Medulla oblongata (tissue), 1 donor: ENCODE data around the gene LDLRAD4.
A peak's percentile ranks its signal among the peaks of the same experiment; 100 is the strongest.

Experiments used
- DNase-seq: peaks from one replicate; pipeline ENCODE4 v3.0.0-alpha.2; 2015; ENCODE audit errors: extremely low spot score

The LDLRAD4 gene

DNA sequence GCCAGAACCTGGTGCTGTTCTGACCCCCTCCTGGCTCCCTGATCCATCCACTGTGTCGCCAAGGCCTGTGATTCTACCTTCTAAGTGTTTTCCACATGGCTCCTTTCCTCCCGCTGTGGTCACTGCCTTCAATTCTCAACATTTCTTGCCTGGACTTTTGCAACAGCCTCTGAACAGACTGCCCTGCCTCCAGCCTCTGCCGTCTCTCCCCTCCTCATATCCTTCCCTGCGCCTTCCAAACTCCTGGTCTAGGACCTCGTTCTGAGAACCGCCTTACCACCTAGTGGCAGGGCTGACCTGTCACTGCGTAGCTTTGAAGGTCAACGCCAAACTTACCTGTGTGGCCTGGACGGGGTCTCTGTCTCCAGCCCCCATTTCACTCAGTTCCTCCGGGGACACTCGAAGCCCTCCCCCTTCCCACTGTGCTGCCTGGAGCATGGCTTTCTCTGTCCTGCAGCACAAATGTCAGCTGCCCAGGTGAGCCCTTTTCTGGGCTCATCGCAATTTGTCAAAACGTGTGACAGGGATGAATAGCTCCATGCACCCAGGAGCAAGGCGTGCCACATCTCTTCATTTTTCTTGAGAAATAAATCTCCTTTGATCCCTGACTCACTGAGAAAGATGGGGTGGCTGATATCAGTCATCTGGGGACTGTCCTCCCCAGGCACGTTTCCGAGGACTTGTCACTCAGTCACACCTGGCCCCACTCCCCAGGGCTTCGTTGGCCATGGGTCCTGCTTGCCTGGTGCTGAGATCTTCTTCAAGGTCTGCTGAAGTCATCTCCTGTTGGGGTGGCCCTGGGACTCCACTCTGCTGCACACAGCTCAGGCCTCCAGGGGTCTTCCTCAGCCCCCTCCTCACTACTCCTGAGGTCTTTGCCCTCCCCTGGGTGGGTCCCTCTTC is 46.7 kb downstream of the LDLRAD4 start:
- no peak for DNase-seq

DNA sequence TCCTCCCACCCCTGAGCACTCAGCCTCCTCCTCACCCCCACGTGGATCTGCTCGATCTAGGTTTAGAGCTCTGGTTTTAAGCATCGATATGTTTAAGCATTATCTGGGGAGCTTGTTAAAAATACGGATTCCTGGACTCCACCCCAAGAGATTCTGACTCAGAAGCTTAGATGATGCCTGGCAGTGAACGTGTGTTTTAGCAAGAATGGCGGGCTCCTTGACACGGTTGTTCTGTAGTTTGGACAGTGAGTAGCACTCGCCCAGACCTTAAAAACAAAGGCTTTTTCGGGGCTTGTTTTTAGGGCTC is 47.3 kb downstream of the LDLRAD4 start:
- DNase-seq = no peak

DNA sequence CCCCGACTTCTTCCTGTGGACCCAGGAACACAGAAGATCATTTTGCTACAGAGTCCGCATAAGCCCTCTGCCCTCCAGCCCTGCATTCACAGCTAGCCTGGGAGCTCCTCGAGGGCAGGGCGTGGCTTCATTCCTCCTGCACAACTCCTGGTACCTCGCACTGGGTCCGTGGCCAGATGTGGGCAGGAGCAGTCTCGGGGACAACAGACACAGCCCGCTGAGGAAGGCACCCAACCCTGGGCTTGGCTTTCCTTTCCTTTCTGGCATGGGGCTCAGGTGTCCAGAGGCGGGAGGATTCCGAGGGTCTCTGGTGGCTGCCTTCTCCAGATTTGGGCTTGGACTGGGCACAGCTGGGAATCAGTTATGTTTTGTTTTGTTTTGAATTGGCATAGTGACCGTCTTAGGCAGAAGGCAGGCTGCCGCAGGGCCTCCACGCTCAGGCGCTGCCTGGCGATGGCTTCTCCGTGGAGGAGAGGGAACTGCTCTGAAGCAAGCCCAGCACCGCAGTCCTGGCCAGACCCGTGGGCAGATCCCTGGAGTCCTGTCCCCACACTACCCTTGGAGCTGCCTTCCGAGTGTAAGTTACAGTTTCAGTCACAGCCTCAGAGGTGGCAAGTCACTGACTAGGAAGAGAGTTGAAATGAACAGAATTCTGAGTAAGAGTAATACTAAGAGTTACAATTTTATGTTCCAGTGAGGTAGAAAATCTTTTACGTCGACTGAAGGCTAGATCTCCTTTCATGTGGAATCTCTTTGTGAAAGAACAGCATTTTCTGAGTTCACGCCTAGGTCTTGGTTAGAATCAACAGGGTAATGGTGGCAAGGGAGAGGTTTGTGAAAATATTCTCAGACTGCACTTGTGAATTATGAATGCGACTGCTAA is 47.9 kb downstream of the LDLRAD4 start:
- DNase-seq = no peak

DNA sequence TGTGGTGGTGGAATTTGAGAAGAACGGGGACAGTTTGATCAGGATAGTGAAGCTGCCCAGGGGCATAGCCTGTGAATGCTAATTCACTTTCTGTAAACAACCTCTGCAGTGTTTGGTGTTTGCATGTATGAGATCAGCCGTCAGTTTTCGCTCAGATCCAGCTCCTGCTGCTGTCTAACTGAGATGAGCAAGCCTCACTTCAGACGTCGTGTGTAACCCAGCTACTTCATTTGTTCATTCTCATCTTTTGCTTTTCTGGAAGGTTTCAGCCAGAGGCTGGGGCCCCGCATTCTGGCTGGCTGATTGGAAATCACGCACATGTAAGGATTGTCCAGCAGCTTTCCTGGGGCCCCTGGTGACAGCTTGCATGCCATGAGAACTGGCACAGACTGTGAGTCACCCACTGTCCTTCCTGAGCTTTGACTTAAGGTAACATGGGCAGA is 48.9 kb downstream of the LDLRAD4 start:
- DNase-seq = no peak

DNA sequence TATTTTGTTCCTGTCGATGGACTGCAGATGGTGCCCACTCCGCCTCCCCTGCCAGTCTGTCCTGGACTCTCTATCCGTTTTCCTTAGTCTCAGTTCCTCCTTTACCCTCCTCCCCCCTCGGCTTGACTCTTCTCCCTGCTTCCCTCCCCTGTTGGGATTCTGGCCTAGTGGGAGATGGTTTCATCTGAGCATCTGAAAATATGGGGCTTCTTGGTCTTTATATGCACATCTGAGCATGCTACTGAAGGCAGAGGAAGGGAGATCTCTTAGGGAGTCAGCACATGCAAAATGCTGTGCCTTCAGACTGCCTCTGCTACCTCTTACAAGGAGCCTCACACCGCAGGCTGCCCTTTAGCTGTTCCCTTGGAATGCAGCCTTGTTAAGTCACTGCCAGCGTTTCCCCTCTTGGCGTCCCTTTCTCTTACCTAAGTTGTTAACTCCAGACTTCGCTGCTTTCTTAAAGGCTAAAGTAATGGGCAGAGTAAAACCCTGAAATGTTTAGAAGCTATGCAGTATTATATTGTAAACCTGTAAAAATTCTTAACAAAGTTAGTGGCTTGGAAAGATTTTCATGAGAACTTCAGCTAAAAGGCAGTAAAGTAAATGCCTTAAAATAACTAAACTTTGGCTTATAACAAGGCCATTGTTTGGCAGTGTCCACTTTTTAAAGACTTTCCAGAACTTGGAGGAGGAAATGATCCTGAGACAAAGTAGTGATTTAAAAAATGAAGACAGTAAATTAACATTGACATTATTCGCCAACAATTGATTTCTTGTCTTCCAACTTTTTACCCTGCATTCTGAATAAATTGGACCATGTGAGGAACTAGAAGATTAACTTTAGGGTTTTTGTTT is 49.8 kb downstream of the LDLRAD4 start:
- DNase-seq = peak; percentile 57

DNA sequence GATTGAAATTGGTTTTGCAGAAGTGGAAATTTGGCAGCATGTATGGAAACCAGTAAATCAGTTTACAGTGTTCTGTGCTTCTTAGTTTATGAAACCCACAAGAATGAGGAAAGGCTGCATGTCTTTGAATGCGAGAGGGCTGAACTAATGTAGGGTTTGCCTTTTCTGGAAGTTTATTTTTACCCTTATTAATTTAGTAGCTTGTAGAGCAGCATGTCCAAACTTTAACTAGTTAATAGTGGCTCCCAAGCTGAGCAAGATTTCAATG is 50.4 kb downstream of the LDLRAD4 start:
- no peak for DNase-seq

DNA sequence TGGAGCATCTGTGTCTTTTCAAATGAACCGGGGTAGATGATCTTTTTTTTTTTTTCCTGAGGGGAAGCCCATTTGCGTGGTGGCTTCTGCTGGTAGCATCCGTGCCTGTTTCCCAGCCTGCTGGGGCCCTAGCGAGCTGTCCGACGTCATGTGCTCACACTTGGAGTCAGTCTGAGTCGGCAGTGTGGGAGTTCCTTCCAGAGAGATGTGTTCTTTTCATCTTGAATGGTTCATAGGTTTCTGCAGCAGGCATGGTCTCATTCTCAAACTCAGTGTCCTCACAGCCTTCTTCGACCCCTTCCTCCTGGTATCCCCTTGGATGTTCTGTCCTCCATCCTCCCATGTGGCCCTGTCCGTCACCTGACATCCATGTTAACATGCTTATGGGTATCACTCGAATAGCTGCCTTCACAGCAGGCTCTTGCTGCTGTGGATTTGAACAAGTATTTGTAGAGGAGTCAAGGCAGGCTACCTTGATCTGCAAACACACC is 51.0 kb downstream of the LDLRAD4 start:
- peak; percentile 58 for DNase-seq

DNA sequence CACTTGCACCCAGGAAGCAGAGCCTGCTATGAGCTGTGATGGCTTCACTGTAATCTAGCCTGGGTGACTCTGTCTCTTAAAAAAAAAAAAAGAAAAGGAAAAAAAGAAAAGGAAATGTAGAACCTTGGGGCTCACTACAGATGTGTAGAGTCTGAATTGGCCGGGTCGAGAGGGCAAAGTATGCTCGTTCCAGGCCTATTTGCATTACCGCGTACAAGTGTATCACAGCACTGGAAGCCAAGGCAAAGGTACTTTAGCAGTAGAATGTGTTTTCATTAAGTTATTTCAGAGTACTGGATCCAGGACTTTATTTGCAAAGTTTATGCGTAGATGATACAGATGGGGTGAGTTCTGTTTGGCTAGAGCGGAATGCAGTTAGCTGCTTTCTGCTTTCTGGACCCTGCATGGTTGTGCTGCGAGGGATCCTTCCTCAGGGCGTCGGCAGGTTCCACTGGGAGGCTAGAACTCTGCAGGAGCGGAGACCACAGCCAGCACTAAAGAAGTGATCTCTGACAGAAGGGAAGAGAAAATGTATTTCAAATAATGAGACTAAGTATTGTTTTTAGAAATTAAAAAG is 51.8 kb downstream of the LDLRAD4 start:
- DNase-seq = no peak

DNA sequence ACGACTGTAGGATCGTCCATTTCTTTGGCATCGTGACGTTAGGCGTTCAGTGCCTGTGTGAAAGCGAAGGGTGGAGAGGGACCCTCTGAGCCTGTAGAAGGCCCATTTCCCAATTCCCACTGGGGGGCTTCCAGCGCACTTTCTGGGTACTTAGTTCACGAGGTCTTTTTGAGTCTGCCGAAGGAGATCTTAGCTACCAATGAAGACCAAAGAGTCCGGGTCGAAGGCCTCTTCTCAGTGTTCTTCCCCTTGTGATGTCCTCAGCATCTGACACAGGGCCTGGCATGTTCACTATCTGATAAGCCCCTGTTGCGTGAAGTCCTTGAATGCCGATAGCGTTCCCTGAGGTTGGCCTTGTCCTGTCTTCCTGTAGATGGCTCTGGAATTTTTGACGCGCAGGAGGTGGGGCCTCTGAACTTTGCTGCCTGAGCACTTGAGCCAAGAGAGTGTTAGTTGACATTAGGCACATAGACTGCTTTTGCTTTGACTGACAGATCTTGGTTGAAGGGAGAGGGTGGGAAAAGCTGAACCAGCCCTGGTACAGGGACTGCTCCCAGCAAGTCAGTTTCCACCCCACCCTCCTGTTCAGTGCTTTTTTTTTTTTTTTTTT is 52.8 kb downstream of the LDLRAD4 start:
- DNase-seq = no peak

DNA sequence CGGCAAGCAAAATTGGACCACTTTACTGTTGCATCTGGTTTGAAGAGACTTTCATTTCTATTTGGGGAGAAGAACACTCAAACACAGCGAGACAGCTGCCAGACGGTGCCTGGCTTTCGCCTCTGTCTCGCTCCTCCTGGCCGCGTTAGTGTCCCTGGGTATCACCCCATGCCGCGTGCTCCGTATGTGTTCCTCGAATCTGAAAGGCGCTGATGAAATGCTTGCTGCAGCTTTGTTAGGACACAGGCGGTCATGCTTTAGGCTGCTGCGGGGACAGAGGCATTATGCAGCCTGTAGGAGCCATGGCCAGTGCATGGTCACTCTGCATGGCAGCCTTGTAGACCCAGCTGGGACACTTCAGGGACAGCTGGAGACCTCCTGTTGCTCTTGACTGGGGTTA is 53.9 kb downstream of the LDLRAD4 start:
- DNase-seq = no peak

DNA sequence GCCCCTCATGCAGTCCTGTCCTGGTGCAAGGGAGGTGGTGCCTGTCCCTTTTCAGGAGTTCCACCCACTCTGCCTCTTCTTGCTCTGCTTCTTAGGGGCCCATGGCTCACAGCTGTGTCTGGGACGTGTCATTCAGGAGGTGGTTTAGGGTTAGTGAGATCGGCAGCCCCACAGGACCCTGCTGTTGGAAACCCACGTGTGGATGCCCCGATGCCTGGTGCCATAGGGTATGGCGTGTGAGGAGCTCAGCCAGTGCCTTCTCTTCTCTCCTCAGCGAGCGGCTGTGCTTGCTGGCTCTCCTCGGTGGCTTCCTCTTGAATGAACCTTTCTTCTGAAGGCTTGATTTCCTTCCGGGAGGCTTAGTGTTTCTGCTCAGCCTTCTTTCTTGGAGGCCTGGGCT is 55.2 kb downstream of the LDLRAD4 start:
- no peak for DNase-seq

DNA sequence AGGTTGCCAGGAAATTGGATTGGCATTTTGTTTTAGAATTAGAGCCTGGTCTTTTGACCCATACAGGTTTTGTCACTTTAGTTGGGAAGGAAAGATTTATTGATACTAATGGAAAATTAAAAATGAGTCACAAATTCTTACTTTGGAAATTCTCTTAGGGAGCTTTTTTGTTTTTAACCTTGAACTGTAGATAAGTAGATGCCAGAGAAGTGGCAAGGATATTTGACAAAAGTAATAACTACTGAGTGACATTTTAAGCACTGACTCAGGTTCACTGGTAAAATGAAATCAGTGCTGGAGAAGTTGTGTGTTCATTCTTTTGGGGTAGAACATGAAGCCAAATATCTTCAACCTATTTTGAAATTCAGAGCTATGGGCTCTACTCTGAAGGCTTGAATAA is 56.5 kb downstream of the LDLRAD4 start:
- no peak for DNase-seq

DNA sequence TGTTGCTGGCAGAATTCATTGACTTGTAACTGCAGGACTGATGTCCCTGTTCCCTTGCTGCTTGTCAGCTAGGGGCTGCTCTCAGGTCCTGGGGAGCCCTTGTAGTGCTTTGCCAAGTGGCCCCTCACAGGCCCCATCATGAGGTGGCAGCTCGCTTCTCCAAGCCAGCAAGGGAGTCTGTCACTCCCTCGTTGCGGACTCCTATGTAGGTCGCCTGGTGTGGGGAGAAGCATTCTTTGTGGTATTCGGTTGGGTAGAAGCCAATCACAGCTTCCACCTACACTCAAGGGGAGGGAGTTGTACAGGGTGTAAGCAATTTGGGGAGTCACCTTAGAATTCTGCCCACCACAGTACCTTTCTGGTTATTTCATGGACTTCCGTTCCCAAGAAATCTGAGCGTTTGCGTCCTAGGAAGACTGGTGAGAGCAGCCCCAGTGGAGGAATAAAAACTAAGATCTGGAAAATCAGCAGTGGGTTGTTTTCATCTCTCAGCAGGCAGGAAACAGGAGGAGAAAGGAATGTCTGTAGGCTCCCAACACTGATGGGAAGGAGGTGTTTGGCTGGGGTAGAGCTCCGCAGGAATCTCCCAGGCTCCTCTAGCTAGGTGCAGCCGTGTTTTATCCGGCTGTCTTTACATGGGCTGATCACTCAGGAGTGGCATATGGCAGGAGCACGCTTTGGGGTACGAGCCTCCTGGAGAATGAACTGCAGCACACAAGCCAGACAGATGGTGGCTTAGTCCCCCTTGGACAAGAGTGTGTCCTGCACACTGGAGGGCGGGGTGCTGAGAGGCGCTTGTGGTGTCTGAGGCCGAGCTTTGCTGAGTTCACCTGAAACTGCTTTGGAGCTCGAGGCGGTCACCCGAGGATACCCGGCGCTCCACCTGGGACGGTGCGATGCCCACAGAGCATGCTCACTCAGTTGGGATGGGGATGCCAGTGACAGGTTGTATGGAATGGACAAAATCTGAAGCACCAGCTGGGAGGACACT is 58.3 kb downstream of the LDLRAD4 start:
- no peak for DNase-seq

DNA sequence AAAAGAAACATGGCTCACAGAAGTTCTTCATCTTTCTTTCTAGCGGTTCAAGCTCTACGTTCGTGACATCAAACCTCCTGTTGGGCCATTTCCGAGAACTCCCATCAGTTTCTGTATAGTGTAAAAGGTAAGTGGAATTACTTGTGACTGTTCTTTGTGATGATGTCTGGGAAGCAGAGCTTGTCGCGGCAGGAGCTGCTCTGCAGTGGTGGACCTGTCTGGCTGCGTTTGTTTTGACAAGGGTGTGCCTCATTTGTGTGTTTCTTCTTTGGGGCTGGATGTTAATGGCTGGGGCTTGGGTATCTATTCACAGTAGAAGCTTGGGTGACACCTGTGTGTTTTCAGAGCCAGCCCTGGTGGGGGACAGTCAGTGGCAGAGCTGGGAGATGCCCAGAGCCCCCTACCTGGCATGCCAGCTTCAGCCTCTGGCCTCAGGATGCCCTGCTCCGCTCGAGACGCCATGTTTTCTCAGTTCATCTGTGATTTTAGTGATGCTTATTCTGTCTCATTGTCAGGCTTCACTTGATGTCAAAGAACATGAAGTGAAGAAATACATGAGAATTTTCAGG is 59.6 kb downstream of the LDLRAD4 start:
- DNase-seq = no peak

DNA sequence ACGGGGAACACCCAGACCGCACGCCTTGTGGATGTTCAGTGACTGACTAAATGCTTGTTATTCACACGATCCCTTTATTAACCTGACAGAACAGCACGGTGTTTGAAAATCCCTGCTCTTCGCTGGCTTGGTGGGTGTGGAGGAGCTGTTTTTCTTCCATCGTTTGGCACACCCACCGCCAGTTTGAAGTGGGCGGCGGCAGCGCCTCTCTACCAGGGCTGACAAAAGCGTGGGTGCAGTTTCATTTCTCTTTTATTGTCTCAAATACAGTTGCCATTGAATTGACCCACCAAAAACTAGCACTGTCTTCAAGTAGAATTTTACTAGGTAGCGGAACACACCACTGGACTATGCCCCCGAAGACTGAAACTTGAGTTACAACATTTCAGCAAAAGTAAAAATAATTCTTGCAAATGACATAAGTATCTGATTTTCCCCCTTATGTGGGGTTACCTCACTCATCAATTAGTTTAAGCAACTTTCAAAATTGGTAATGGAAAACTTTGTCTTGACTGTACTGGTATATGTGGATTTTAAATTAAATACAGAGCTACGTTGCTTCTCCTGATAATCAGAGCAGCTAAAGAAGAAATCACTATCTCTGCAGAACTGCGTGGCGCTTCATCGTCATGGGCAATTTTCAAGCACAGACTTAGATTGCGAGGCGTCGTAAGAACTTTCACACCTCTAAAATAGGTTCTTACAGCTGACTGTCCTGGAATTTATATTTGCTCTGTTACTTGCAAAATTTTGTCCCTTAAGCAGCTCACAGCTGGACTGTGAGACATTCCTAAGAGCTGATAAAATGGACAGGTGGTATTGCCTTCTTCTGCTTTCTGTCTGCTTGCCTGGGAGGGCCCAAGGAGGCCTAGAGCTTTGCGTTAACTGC is 60.9 kb downstream of the LDLRAD4 start:
- DNase-seq = peak; percentile 49

DNA sequence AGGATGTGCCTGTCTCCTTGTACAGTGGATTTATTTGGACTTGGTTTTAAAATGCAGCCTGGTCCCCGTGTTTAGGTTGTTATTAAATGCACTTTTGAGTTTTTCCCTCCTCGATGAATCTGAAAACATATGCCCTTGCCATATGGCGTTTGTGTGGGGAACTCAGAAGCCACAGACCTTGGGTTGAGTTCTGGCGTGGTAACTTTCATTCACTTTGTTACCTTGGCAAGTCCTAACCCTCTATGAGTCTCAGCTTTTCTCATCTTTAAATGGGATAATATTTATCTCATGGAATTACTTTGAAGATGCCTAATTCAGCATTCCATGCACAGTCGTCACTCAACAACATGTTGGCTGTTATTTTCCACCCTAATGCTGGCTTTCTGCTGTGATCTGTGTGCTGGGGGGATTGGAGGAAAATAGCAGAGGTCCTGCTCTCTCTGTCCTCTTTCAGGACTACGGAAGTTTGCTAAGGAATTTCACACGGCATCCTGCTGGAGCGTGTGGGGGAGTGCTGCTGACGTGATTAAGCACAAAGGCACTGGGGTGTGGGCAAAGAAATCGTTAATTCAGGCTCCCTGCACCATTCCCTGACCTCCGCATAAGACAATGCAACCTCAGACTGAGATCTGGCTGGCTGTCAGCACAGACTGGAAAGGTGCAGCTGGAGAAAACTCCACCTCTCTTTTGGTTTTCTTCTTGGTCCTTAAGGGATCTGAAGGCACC is 61.7 kb downstream of the LDLRAD4 start:
- no peak for DNase-seq

DNA sequence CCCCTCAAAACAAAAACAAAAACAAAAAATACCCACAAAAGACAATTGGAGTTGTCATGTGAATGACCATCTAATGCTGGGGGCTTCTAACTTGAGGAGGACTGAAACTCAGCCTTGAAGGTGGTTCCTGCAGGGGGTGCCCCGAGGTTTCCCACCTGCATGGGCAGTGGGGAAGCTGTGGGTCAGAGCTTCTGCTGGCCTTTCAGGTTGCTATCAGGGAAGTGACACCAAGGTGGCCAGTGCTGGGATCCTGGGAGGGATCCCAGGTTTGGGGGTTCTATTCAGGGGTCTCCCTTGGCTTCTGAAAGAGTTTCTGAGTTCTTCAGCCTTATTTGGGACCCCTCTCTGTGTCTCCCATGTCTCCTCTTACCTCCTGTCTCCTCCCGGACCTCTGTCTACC is 62.8 kb downstream of the LDLRAD4 start:
- no peak for DNase-seq

DNA sequence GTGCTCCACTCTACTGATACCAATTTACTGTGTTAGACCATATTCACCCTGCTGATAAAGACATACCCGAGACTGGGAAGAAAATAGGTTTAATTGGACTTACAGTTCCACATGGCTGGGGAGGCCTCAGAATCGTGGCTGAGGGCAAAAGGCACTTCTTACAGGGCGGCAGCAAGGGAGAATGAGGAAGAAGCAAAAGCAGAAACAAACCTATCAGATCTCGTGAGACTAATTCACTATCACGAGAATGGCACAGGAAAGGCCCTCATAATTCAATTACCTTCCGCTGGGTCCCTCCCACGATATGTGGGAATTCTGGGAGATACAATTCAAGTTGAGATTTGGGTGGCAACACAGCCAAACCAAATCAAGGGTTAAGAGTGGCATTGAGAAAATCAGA is 65.2 kb downstream of the LDLRAD4 start:
- no peak for DNase-seq
